Activated CD4-positive, alpha-beta T cell treated with anti-CD3 and anti-CD28 coated beads, Interleukin-2, amount 50 U/mL, for 48 hours (primary cell): Measurements from ENCODE around the gene AHCYL1.
A peak's percentile ranks its signal among the peaks of the same experiment; 100 is the strongest.

Experiments
- DNase-seq, 2 experiments: peaks; one replicate each; pipeline ENCODE4 v3.0.0-alpha.2; 2020

Gene AHCYL1

GRCh38 chr1:110064576-110065337 is 80.2 kb downstream of the AHCYL1 start:
- no peak for DNase-seq

DNA sequence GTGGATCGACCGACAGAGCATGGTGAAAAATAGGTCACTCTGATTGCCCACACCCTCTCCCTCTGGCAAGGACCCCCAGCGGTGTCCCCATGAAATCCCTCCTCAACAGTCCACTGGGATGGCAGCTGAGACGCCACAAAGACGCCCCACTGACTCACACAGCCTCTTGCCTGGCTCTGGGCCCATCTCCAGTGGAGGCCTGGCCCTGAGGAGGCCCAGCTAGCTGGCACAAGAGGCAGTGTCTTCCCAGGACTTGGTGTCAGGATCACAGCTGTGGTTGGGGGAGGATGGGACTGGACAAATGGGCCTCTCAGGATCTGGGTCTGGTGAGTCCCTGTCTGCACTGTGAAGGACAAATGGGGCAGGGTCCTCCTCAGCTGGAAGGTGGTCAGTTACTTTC is 81.3 kb downstream of the AHCYL1 start:
- DNase-seq: no peak

- DNase-seq: no peak
Observed at GRCh38 chr1:110067479-110067892, 82.9 kb downstream of the AHCYL1 start.

DNA sequence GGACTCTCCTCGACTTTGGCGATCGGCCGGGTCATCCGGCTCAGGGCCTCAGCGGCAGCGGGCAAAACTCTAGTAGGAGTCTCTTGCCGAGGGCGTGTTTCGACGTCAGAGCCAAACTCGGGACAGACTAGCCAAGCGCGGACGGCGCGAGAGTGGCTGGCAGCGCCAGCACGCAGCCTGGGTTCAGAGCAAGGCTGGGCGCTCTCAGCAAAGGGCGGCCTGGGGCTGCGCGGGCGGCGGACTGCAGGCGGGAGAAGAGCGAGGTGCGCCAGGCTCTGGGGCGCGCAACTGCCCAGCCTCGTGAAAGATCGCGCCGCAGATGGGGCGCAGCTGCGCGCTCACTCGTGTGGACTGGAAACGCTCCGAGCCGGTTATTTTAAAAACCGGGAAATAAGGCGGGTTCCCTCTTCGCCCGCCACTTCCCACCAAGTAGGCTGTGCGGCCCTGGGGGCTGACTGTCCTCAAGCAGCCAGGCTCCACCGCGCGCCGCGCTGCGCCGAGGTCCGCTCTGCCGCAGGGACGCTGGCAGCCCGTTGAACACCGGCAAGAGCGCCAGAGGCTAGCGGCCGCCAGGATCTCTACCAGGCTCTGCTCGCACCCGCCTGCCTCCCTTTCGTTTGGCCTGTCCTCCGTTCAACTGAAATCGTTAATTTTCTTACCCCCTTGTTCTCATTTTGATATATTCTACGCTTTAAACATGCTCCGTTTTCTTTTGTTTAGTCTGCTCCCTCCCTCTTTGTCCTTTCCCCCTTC is 83.5 kb downstream of the AHCYL1 start:
- DNase-seq: peak in 1 of 2 experiments; percentile 10

DNA sequence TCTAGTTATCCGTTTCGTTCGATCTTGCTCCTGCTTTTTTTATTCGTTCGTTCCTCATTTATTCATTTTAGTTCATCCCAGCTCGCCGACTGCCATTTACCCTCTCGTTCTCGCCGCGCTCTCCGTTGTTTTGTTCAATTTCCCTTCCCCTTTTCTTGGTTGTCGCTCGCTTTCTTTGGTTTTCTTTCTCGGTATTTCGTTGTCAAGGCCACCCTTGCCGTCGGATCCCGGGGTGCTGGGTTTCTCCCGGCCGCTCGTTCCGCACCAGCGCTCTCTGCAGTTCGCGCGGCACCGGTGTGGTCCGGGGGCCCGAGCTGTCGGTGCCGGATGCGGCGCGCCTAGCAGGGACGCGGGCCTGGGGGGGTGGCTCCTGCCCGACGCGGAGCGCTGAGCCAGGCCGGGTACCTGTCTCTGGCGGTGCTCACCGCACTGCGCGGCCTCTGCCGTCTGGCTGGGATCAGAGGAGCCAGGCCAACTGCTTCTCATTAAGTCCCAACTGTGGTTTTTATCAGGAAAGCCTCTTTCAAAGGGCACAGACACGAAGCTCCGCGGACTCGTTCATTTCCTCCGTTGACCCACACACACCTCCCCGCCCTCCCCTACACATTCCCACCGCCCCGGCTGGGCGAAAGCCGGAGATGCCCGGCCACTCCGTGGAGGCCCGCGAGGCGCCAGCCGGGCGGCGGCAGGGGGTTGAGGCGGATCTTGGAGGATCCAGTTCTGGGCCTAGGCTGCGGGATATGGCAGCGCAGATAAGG is 84.3 kb downstream of the AHCYL1 start:
- peak; percentile 19 to 20 for DNase-seq

- DNase-seq: peak in 1 of 2 experiments; percentile 20
Observed at GRCh38 chr1:110069404-110070281, 85.1 kb downstream of the AHCYL1 start.

- DNase-seq: no peak
Observed at GRCh38 chr1:110070282-110070669, 85.7 kb downstream of the AHCYL1 start.

DNA sequence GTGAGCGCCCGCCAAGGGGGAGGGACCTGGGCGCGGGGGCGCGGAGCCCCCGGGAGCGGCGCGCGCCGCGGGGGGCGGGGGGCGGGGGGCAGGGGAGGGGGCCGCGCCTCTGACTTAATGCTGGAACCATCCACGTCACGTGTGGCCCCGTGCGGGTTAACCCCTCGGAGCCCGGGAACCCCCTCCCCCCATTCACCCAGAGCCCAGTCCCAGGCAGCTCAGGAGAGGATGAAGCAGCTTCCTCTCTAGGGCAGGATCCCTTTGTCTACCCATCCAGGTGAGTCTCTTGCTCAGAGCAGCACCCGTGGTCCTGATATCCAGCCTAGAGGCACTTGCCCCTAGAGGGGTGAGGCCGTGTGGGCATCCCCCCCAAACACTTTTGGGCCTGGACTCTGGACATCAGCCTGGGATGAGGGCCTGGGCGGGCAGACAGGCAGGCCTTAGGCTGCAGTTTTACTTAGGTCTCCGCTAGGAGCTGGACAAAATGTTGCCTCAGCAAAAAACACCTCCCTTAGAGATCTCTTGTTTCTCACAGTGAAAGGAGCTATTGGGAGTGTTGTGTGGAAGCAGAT is 86.2 kb downstream of the AHCYL1 start, which contains the start of gene ALX3:
Gene ALX3 (minus strand): TSS at position 2 of the 572 bp plus-strand sequence. CDS start 60 bp downstream, outside the sequence.
- DNase-seq: no peak
